Fibroblast of skin of back (primary cell): Measurements from ENCODE around the gene MAIP1. TPM values are rescaled to one million over a fixed set of nuclear protein-coding genes. Genes with fewer than 3 reads are reported as not detected.
"Not testable (repeated sequence)": the region's sequence is repeated elsewhere in the genome, so short reads cannot be mapped to it uniquely, and the experiment has no call there.

Source experiments
- DNase-seq: peaks from one replicate; pipeline ENCODE4 v3.0.0-alpha.2; 2013
- polyA plus RNA-seq, 2 experiments: library from polyadenylated mRNA; unstranded; fragments of 120-200 nt; gene quantifications; one replicate each; pipeline ENCODE4 v1.2.1, GENCODE V29; 2013; ENCODE audit not compliant: insufficient read length in 2 of 2

MAIP1 gene
- polyA plus RNA-seq (2013, experiment 1 of 2; ENCODE audit: insufficient read length) = 18.8 TPM
- polyA plus RNA-seq (2013, experiment 2 of 2; ENCODE audit: insufficient read length) = 15.1 TPM

DNA sequence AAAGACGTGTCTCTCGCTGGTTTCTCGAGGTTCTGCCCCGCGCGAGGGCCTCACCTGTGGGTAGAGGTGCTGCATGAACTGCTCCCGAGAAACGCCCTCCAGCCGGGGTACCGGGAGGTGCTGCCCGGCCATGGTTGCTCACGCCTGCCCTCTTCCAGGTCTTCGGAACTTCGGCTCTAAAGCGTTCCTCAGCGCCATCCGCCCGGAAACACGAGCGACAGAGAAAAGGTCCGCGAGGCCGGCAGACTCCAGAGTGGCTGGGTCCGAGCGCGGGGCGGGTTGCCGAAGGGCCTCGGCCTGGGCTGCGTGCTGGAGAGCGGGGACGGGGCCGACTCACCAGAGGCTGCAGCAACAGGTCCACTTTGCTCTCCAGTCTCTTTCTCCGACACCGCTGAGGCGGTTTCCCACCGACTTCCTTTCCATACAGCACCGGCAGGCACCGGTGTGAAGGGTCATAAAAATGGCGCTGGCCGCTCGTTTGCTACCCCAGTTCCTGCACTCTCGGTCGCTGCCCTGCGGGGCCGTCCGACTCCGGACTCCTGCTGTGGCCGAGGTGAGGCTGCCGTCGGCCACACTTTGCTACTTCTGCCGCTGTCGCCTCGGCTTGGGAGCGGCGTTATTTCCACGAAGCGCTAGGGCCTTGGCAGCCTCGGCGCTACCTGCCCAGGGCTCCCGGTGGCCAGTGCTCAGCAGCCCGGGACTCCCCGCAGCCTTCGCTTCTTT, at the start of gene MAIP1, which contains the start of gene TYW5:
TSS of gene MAIP1 (plus strand) at position 244 of the 723 bp plus-strand sequence. CDS start at position 461, 217 bp downstream.
TSS of gene TYW5 (minus strand) at position 153 of the 723 bp plus-strand sequence. CDS start at position 132, 21 bp downstream.
- peak; percentile 85 for DNase-seq

GRCh38 chr2:199907008-199907714, 48.2 kb upstream of the MAIP1 start:
- no peak for DNase-seq

- peak; percentile 2 for DNase-seq
Measured at GRCh38 chr2:199910338-199911051, 44.9 kb upstream of the MAIP1 start.

DNA sequence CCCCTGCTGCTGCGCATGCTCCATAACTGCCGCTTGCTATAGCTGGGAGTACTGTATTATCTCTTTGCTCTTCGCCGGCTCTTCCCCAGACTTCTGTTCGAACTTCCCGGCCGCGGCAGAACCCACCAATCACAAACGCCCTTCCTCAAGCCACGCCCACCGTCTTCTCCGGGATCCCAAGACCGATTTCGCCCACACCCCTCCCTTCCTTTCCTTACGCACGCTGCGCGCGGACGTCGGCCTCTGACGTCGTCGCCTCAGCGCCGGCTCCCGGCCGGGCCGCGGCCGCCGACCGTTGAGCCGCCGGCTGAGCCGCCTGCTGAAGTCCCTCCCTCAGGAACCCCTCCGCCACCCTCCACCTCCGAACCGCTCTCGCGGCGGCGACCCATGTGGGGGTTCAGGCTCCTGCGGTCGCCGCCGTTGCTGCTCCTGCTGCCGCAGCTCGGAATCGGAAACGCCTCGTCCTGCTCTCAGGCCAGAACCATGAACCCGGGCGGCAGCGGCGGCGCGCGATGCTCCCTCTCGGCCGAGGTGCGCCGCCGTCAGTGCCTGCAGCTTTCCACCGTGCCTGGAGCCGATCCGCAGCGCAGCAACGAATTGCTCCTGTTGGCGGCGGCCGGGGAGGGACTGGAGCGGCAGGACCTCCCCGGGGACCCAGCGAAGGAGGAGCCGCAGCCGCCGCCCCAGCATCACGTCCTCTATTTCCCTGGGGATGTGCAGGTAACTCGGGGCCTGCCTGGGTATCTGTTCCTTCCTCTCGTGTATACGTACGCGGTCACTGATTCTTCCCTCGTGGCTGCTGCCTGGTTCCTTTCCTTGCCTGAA, 44.1 kb upstream of the MAIP1 start, which contains the start of gene C2orf69:
TSS of gene C2orf69 (plus strand) at position 242 of the 825 bp plus-strand sequence. CDS start at position 388, 146 bp downstream.
- DNase-seq = peak; percentile 97

- no peak for DNase-seq
Measured at GRCh38 chr2:199911877-199912161, 43.6 kb upstream of the MAIP1 start.

DNA sequence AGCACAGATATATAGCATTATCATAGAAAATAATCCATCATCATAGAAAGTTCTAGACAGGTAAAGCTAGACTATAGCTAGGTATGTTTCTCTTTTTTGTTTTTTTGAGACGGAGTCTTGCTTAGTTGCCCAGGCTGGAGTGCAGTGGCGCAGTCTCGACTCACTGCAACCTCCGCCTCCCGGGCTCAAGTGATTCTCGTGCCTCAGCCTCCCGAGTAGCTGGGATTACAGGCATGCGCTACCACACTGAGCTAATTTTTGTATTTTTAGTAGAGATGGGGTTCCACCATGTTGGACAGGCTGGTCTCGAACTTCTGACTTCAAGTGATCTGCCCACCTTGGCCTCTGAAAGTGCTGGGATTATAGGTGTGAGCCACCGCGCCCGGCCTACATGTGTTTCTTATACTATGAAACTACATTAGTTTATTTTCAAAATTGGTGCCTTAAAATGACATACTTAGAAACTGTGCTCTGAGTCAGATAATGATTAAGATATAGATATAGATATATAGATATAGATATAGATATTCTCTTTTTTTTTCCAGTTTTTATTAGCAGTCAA, 42.7 kb upstream of the MAIP1 start:
- DNase-seq = not testable (repeated sequence)

DNA sequence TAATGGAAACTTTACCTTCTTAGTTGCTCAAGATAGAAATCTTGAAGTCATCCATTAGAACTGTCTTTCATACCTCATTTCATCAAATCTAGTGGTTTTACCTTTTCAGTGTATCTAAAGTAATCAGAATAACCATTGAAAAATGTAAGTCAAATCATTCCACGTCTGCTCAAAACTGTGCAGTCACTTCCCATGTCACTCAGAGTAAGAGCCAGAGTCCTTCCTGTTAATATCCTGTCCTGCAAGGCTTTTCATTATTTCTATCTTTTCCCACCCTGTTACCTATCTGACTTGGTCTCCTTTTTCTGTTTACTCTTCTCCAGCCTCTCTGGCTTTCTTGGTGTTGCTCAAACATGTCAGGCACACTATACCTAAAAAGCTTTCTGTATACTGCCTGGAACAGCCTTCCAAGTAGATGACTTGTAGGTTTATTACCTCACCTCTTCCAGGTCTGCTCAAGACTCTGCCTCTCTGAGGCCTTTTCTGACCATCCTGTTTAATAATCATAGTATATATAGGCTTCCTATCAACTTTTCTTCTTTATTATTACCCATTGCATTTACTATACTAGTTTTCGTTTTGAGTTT, 40.9 kb upstream of the MAIP1 start:
- DNase-seq = no peak

GRCh38 chr2:199916980-199917379, 38.4 kb upstream of the MAIP1 start:
- no peak for DNase-seq

DNA sequence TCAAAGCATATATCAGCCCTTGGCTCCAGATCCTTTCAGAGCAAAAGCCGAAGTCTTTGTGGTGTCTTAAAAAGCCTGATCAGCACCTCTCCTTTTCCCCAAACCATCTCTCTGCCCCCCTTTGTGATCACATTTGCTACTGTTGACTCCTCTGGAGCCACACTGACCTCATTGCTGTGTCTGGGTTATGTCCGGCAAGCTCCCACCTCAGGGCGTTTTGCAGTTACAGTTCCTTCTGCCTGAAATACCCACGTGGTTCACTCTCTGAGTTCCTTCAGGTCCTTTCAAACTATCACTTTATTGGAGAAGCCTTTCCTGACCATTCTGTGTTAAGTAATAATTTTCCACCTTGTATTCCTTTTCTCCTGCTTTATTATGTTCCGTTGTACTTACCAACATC, 32.5 kb upstream of the MAIP1 start:
- no peak for DNase-seq

GRCh38 chr2:199923924-199924323, 31.5 kb upstream of the MAIP1 start:
- no peak for DNase-seq

DNA sequence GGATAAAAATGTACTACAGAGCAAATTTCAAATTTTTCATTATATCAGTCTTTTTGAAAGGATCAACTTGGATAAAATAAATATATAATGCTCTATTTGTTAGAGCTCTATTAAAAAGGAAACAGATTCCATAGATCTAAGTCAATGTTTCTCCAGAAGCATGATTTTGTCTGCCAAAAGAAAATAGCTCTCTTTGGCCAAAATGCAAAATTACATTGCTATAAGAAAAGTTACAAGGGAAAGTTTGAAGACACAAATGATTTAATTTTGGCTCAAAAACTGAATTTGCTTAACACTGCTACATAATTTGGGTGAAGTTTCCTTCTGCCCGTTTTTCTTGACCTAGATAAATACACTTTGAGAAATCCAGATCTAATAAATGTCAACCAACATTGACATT, 28.6 kb upstream of the MAIP1 start:
- DNase-seq = peak; percentile 17

- DNase-seq = no peak
Measured at GRCh38 chr2:199928226-199928625, 27.2 kb upstream of the MAIP1 start.

DNA sequence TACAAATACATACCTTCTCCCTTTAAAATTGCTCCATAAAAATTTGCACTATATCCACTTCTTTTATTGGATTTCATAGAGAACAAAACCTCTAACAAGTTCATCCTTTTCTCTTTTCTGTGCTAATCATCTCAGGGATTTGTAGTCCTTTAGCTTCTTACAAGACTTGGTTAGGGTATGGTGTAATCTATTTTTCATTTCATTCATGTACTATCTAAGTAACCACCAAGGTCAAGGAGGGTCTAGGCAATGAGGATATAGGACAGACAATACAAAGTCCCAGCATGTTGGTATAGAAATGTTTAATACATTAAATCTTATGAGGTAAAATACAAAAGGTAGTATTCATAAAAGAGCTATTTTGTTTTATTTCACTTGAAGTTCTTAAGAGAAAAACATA, 26.8 kb upstream of the MAIP1 start:
- DNase-seq = no peak

DNA sequence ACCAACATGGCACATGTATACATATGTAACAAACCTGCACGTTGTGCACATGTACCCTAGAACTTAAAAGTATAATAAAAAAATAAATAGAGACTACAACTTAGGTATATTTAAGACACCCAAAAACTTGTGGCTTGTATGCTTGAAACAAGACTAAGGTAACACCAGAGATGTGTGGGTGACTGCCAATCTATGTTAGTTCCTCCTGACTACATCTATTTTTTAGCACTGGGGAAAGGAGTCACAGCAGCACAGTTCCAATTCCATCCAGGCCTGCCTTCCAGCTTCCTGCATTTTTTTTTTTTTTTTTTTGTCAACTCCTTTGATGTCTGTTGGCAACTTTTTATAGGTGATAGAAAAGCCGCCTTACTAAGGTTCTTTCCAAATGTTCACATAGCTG, 26.1 kb upstream of the MAIP1 start:
- DNase-seq = no peak

DNA sequence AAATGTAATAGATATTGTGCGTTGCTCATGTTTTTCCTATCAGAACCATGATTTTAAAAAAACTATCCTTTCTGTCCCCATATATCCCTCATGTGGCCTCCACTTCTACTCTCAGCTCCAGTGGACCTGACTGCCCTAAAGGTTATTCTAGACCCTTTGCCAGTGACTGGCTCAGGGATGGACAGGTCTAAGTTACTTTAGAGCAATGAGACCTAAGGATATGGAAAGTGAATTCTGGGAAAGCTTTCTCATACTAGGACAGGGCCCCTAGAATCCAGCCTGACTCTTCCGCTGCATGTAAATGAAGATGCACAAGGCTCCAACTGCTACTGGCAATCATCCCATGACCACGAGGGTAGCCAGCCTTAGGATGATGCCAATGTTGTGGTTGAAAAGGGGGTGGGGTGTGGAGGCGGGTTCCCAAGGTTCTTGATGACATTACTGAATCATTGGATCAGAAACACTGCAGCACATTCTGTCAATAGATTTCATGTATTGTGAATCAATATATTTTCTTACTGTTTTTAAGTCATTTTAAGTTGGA, 23.0 kb upstream of the MAIP1 start:
- DNase-seq = peak; percentile 4

GRCh38 chr2:199933466-199933865, 21.9 kb upstream of the MAIP1 start:
- DNase-seq = no peak

DNA sequence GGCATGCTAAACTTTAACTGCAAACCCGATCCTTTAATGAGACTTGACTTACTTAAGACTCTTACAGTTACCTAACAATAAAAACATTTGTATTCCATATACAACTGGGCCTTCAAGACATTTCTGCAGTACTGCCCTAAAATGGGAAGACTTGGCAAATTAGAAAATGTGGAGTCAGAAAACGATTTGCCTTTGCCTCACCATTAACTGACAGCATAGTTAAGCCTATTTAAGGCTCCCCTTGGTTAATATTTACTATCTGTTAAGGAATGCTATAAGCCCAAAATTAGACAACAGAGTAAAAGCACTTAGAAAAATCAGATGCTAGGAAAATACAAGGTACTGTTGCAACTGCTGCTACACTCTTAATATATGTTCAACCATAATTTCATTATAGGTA, 18.8 kb upstream of the MAIP1 start:
- DNase-seq = no peak

GRCh38 chr2:199940373-199940772, 15.0 kb upstream of the MAIP1 start:
- peak; percentile 35 for DNase-seq

DNA sequence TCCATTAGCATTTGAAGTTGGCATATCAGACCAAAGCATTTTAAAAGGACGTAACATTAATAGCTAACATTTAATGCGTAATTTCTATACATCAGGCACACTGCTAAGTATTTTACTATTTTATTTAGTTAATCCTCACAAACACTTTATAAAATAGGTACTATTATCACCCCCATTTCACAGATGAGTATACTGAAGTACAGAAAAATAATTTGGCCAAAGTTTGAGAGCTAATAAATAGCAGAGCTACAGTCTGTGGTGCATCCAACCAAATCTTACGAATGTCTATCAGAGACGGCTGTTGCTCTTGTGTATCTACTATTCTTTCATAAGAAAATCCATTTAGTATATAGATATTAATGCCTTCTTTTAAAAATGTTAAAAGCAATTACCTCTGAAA, 12.0 kb upstream of the MAIP1 start:
- no peak for DNase-seq

- no peak for DNase-seq
Measured at GRCh38 chr2:199946196-199946595, 9.2 kb upstream of the MAIP1 start.

GRCh38 chr2:199946836-199947235, 8.5 kb upstream of the MAIP1 start:
- DNase-seq = no peak
